ENCODE measurements around the gene FILIP1L. TPM values are rescaled to one million over a fixed set of nuclear protein-coding genes. Genes with fewer than 3 reads are reported as not detected.

Gene FILIP1L
- total and polyA plus RNA-seq, 2 of the 4 experiments (the other 2 are of a cell fraction): 11.5 to 19.9 TPM

GRCh38 chr3:100029052-100029451 lies 85.2 kb downstream of the FILIP1L start:
- Histone ChIP-seq H4K8ac (ENCODE audit: low read depth in 2 of 2, low read length in 2 of 2) (no peak overlapping the region), H2BK20ac (ENCODE audit: low read depth, low read length) (no peak overlapping the region), H4K20me1 (ENCODE audit: insufficient read depth, low read length) (no peaks in the 10 kb centered on the region; the same call in 1 of the 2 replicates), H3K36me3 (ENCODE audit: control insufficient read depth, insufficient read depth, low read length) (no peaks in the 10 kb centered on the region), H3K4me2 (ENCODE audit: low read depth, low read length) (no peak overlapping the region), H3K23ac (ENCODE audit: low read depth, low read length) (no peak overlapping the region), H2AK5ac (ENCODE audit: low read depth, low read length) (no peak overlapping the region), H3K18ac (ENCODE audit: low read depth, low read length) (no peak overlapping the region), H3K4ac (ENCODE audit: low read depth, low read length) (no peak overlapping the region), H3K9me1 (ENCODE audit: insufficient read depth, low read length) (no peaks in the 10 kb centered on the region), H3K14ac (replicated peaks; ENCODE audit: low read depth, low read length) (no peak overlapping the region), H3K9me3 (ENCODE audit: control insufficient read depth, insufficient read depth, low read length) (no peaks in the 10 kb centered on the region), H3K27ac (ENCODE audit: insufficient read depth, low read length) (no peak overlapping the region), H4K5ac (ENCODE audit: low read depth, low read length) (no peak overlapping the region), H2AFZ (replicated peaks; ENCODE audit: low read length, poor library complexity) (no peak overlapping the region), H3K4me1 (ENCODE audit: control insufficient read depth, insufficient read depth, low read length) (peaks cover 7% of the 10 kb centered on the region), H2AK9ac (replicated peaks; ENCODE audit: low read depth, low read length, poor library complexity) (no peak overlapping the region), H4K91ac (ENCODE audit: insufficient read depth, low read depth, low read length) (no peak overlapping the region), H3K4me3 (ENCODE audit: insufficient read depth, low read depth, low read length) (no peak overlapping the region), H2BK15ac (ENCODE audit: low read depth, low read length) (no peak overlapping the region), H3K9ac (ENCODE audit: low read depth, low read length) (no peak overlapping the region), H3K79me1 (ENCODE audit: low read depth in 1 of 2, low read length in 2 of 2) (no peaks in the 10 kb centered on the region), H2BK120ac (ENCODE audit: low read depth, low read length) (no peak overlapping the region), H3K27me3 (ENCODE audit: control insufficient read depth, insufficient read depth, low read length) (no peaks in the 10 kb centered on the region), H3K56ac (ENCODE audit: extremely low read depth, insufficient read depth, low read length) (no peak overlapping the region), H2BK5ac (ENCODE audit: low read depth, low read length, poor library complexity, severe bottlenecking) (no peak overlapping the region)
- ChIA-PET POLR2A (ENCODE audit: unreplicated experiment) (no interaction called here), CTCF (interaction anchor here (0.8 to 1.1 kb wide), 3 partner anchors 78 to 225 kb away, joined by 3 to 4 read pairs (median 3); no protein-coding TSS in a partner anchor)
- TF ChIP-seq CTCF (conservative IDR thresholded peaks at IDR 0.05; ENCODE audit: low read depth, low read length) (no peak), MAZ (IDR thresholded peaks at IDR 0.05; ENCODE audit: borderline replicate concordance, low read depth, low read length) (no peak), FOS (IDR thresholded peaks at IDR 0.05; ENCODE audit: low read depth, low read length) (no peak), POLR2A (IDR thresholded peaks at IDR 0.05; ENCODE audit: low read depth, low read length) (no peak), ELK1 (IDR thresholded peaks at IDR 0.05; ENCODE audit: borderline replicate concordance, low read depth, low read length) (no peak), MAFK (IDR thresholded peaks at IDR 0.05; ENCODE audit: low read depth, low read length) (no peak), SMC3 (IDR thresholded peaks at IDR 0.05; ENCODE audit: low read depth, low read length) (no peak), RFX5 (IDR thresholded peaks at IDR 0.05; ENCODE audit: low read depth, low read length) (no peak), CHD1 (IDR thresholded peaks at IDR 0.05; ENCODE audit: low read depth, low read length) (no peak), NFE2L2 (IDR thresholded peaks at IDR 0.05; ENCODE audit: low read depth, low read length) (no peak), CEBPB (IDR thresholded peaks at IDR 0.05; ENCODE audit: low read depth, low read length) (no peak), BHLHE40 (IDR thresholded peaks at IDR 0.05; ENCODE audit: low read depth, low read length) (no peak), USF2 (IDR thresholded peaks at IDR 0.05; ENCODE audit: low read depth, low read length) (no peak), MXI1 (IDR thresholded peaks at IDR 0.05; ENCODE audit: borderline replicate concordance, low read depth, low read length) (no peak), RCOR1 (IDR thresholded peaks at IDR 0.05; ENCODE audit: insufficient replicate concordance, low read length) (no peak), RAD21 (IDR thresholded peaks at IDR 0.05; ENCODE audit: low read length) (no peak)
- intact Hi-C loops (cut with micrococcal nuclease) (no loop called here), dilution Hi-C loops (cut with HindIII; ENCODE audit: low sequenced_read_pairs, unreplicated experiment) (no loop called here), in situ Hi-C loops (cut with MboI; ENCODE audit: low sequenced_read_pairs) (no loop called here)
- ATAC-seq (ENCODE audit: low read depth) (no peak), DNase-seq (no peak)
- BruUV-seq (replicated peaks): no TSS peak
- no CpG with 5 or more reads among the region's 1 CpG for WGBS, 2 experiments (ENCODE audit: extremely low coverage in 2 of 2, insufficient read length in 1 of 2)

Measured in IMR-90 (cell line).